ENCODE data around the gene BORCS5. TPM values are rescaled to one million over a fixed set of nuclear protein-coding genes. Genes with fewer than 3 reads are reported as not detected.

The BORCS5 gene
- total and polyA plus RNA-seq, 2 of the 8 experiments (the other 6 are each of a cell fraction or from before 2014, with no cell fraction given): 8.3 to 17.4 TPM

- no peak for TF ChIP-seq GABPA (IDR thresholded peaks at IDR 0.05; ENCODE audit: borderline replicate concordance, insufficient read depth, low read length)
- no peak for TF ChIP-seq SRF (IDR thresholded peaks at IDR 0.05; ENCODE audit: low read depth, low read length)
- TF ChIP-seq CBX5 (IDR thresholded peaks at IDR 0.05; ENCODE audit: low read depth, low read length): no peak
- TF ChIP-seq, protein P1, sequence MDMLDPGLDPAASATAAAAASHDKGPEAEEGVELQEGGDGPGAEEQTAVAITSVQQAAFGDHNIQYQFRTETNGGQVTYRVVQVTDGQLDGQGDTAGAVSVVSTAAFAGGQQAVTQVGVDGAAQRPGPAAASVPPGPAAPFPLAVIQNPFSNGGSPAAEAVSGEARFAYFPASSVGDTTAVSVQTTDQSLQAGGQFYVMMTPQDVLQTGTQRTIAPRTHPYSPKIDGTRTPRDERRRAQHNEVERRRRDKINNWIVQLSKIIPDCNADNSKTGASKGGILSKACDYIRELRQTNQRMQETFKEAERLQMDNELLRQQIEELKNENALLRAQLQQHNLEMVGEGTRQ (IDR thresholded peaks at IDR 0.05; ENCODE audit: low read length): no peak
- TF ChIP-seq CTCF (IDR thresholded peaks at IDR 0.05; ENCODE audit: control extremely low read depth in 1 of 3, insufficient read depth in 1 of 3, low read depth in 1 of 3, low read length in 3 of 3): no peak
- no peak for TF ChIP-seq BACH1 (IDR thresholded peaks at IDR 0.05; ENCODE audit: low read length)
- no peak for TF ChIP-seq RNF2 (IDR thresholded peaks at IDR 0.05; ENCODE audit: borderline replicate concordance, low read depth, low read length, missing control alignments, poor library complexity, severe bottlenecking)
Observed at GRCh38 chr12:12336049-12336411, 20.8 kb upstream of the BORCS5 start (continued).
